Naive thymus-derived CD8-positive, alpha-beta T cell (primary cell): ENCODE data around the gene MBTPS1. TPM values are rescaled to one million over a fixed set of nuclear protein-coding genes. Genes with fewer than 3 reads are reported as not detected.

ENCODE experiments used
- ATAC-seq, 2 donors: fragments of 150-1000 bp; cut with Tn5 transposase in 1 of 2; sonication (Bioruptor Pico), chemical (Tn5 transposase) in 1 of 2; 1 replicate in 1 of 2; 2 replicates in 1 of 2; pipeline ENCODE4 v1.10.0; 2021; ENCODE audit warnings: mild to moderate bottlenecking in 2 of 2, moderate library complexity in 2 of 2
- POLR2A ChIA-PET: fragments of 350-600 bp; sonication (Branson Sonifier 250); formaldehyde crosslinking; loops from one replicate; lab custom pipeline; 2021; ENCODE audit warnings: antibody characterized with exemption; lab: Charles Lee
- DNase-seq, 10 donors: peaks; one replicate each; pipeline versions ENCODE4 v3.0.0 to v3.0.0-alpha.2; 2020 to 2022
- H3K27ac Mint-ChIP-seq, 10 donors: one replicate each; pipeline ENCODE4 v1.8.0; 2020 to 2022; ENCODE audit warnings: mild to moderate bottlenecking in 10 of 10, mixed read lengths in 10 of 10, moderate library complexity in 4 of 10, inconsistent platforms in 1 of 10
- H3K27me3 Mint-ChIP-seq, 5 donors: one replicate each; pipeline ENCODE4 v1.8.0; 2021 to 2022; ENCODE audit warnings: mixed read lengths in 5 of 5
- H3K36me3 Mint-ChIP-seq, 3 donors: one replicate each; pipeline ENCODE4 v1.8.0; 2020 to 2022; ENCODE audit warnings: mixed read lengths in 3 of 3, mild to moderate bottlenecking in 2 of 3, inconsistent platforms in 1 of 3
- H3K4me1 Mint-ChIP-seq, 4 donors: one replicate each; pipeline ENCODE4 v1.8.0; 2021 to 2022; ENCODE audit warnings: mixed read lengths in 4 of 4
- H3K4me3 Mint-ChIP-seq, 10 donors: one replicate each; pipeline ENCODE4 v1.8.0; 2020 to 2022; ENCODE audit warnings: mild to moderate bottlenecking in 10 of 10, mixed read lengths in 10 of 10, moderate library complexity in 6 of 10, inconsistent platforms in 1 of 10
- H3K9me3 Mint-ChIP-seq, 9 donors: one replicate each; pipeline ENCODE4 v1.8.0; 2020 to 2022; ENCODE audit warnings: mixed read lengths in 9 of 9, mild to moderate bottlenecking in 3 of 9, inconsistent platforms in 1 of 9, moderate library complexity in 1 of 9
- polyA plus RNA-seq, 3 donors: library from polyadenylated mRNA; unstranded; fragments of 300-500 nt; fragmentation: Illumina TruSeq; gene quantifications; one replicate each; pipeline ENCODE4 v1.2.3, GENCODE V29; 2021
- total RNA-seq, 8 experiments: library from RNA in 2 of 8; stranded (reverse) in 2 of 8; gene quantifications; one replicate each; pipeline ENCODE4 v1.2.3 and lab custom pipeline; 2021 to 2026

Gene MBTPS1
- total and polyA plus RNA-seq, 5 experiments from 2014 or later, result 50.9 to 150 (median 71.4) TPM

DNA sequence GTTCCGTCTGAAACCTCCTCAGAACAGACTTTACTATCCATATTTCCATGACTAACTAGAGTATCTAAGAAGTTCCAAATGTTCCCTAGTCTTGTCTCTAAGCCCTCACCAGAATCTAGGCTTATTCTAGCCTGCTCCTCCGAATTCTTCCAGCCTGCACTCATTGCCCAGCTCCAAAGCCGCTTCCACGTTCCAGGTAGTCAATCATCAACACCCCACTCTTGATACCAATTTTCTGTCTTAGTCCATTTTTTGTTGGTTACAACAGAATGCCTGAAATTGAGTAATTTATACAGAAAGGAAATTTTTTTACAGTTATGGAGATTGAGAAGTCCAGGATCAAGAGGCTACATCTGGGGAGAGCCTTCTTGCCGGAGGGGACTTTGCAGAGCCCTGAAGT lies 95.3 kb downstream of the MBTPS1 start:
- no peak for DNase-seq
- Mint-ChIP-seq H3K4me3 (no peak overlapping the region), H3K4me1 (no peaks in the 10 kb centered on the region), H3K36me3 (peaks cover 0 to 14% (median 0%) of the 10 kb centered on the region in 3 donors), H3K9me3 (peaks cover 5 to 41% (median 13%) of the 10 kb centered on the region in 9 donors), H3K27me3 (peaks cover 2 to 34% (median 21%) of the 10 kb centered on the region in 5 donors), H3K27ac (no peak overlapping the region)
- ATAC-seq, result no peak
- POLR2A ChIA-PET, result no interaction called here

DNA sequence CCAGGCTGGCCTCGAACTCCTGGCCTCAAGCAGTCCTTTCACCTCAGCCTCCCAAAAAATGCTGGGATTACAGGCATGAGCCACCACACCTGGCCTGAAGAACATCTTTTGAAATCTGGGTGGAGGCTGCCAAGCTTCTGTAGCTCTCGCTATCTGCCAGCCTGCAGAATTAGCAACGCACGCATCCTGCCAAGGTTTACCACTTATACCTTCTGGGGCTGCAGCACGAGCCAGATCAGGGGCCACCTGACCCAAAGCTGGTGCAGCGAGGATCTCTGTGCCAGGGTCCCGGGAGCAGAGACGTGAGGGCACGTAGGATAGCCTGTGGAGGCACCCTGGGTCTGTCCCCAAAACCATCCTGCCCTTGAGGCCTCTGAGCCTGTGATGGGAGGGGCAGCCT lies 96.4 kb downstream of the MBTPS1 start:
- DNase-seq (no peak), ATAC-seq (no peak)
- POLR2A ChIA-PET, result no interaction called here
- Mint-ChIP-seq H3K36me3 (peaks cover 0 to 14% (median 0%) of the 10 kb centered on the region in 3 donors), H3K4me3 (no peak overlapping the region), H3K27me3 (peaks cover 2 to 30% (median 13%) of the 10 kb centered on the region in 5 donors), H3K9me3 (peaks cover 5 to 41% (median 13%) of the 10 kb centered on the region in 9 donors), H3K27ac (no peak overlapping the region), H3K4me1 (no peaks in the 10 kb centered on the region)

DNA sequence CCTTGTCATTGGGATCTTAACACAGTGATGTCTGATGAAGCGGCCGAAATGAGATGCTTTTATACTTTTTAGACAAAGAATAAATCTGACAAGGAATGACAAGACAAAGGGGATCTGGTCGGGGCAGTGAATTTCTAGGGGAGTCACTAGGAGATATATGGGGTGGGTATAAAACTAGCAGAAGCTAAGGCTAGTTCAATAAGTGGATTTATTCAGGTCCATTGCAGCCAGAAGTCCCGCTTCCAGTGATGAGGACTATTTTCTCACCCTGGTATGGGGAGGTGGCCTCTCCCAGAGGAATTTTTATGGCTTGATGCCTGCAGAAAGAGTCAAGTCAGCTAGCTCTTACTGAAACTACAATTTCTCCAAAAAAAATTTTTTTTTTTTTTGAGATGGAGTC lies 98.0 kb downstream of the MBTPS1 start:
- POLR2A ChIA-PET, result no interaction called here
- Mint-ChIP-seq H3K27ac (no peak overlapping the region), H3K9me3 (peaks cover 5 to 41% (median 13%) of the 10 kb centered on the region in 9 donors), H3K27me3 (peaks cover 2 to 30% (median 10%) of the 10 kb centered on the region in 5 donors), H3K36me3 (peaks cover 0 to 14% (median 0%) of the 10 kb centered on the region in 3 donors), H3K4me1 (peaks cover 7 to 12% (median 9%) of the 10 kb centered on the region in 4 donors), H3K4me3 (no peak overlapping the region)
- DNase-seq, result no peak
- no peak for ATAC-seq

GRCh38 chr16:84016477-84016876 lies 100.3 kb downstream of the MBTPS1 start:
- H3K27me3 Mint-ChIP-seq, result peaks cover 0 to 13% (median 4%) of the 10 kb centered on the region in 5 donors
- peaks cover 0 to 9% (median 0%) of the 10 kb centered on the region in 3 donors for H3K36me3 Mint-ChIP-seq
- peaks cover 7 to 12% (median 9%) of the 10 kb centered on the region in 4 donors for H3K4me1 Mint-ChIP-seq
- DNase-seq, result no peak
- no peak for ATAC-seq
- H3K4me3 Mint-ChIP-seq, result no peak overlapping the region
- no peak overlapping the region for H3K27ac Mint-ChIP-seq
- peaks cover 3 to 31% (median 8%) of the 10 kb centered on the region in 9 donors for H3K9me3 Mint-ChIP-seq
- POLR2A ChIA-PET, result no interaction called here

- DNase-seq, result no peak
Observed at GRCh38 chr16:84015399-84015798, 101.3 kb downstream of the MBTPS1 start.

GRCh38 chr16:84014570-84015327 lies 102.0 kb downstream of the MBTPS1 start:
- DNase-seq (no peak), ATAC-seq (no peak)
- H3K9me3 Mint-ChIP-seq, result peaks cover 0 to 13% (median 4%) of the 10 kb centered on the region in 9 donors
- H3K27me3 Mint-ChIP-seq, result peaks cover 0 to 8% (median 2%) of the 10 kb centered on the region in 5 donors
- peak overlapping the region in 1 of 10 donors; percentile 57 for H3K27ac Mint-ChIP-seq
- peaks cover 0 to 6% (median 0%) of the 10 kb centered on the region in 3 donors for H3K36me3 Mint-ChIP-seq
- H3K4me1 Mint-ChIP-seq, result peaks cover 7 to 12% (median 9%) of the 10 kb centered on the region in 4 donors
- H3K4me3 Mint-ChIP-seq, result peak overlapping the region in 3 of 10 donors; percentile 31 to 46 (median 43)
- POLR2A ChIA-PET, result no interaction called here

More at GRCh38 chr16:84015399-84015798, 101.3 kb downstream of the MBTPS1 start:
- Mint-ChIP-seq H3K9me3 (peaks cover 0 to 20% (median 4%) of the 10 kb centered on the region in 9 donors), H3K4me1 (peaks cover 7 to 12% (median 9%) of the 10 kb centered on the region in 4 donors), H3K4me3 (no peak overlapping the region), H3K36me3 (peaks cover 0 to 6% (median 0%) of the 10 kb centered on the region in 3 donors), H3K27ac (peak overlapping the region in 1 of 10 donors; percentile 20), H3K27me3 (peaks cover 0 to 10% (median 2%) of the 10 kb centered on the region in 5 donors)
- POLR2A ChIA-PET, result no interaction called here
- no peak for ATAC-seq

DNA sequence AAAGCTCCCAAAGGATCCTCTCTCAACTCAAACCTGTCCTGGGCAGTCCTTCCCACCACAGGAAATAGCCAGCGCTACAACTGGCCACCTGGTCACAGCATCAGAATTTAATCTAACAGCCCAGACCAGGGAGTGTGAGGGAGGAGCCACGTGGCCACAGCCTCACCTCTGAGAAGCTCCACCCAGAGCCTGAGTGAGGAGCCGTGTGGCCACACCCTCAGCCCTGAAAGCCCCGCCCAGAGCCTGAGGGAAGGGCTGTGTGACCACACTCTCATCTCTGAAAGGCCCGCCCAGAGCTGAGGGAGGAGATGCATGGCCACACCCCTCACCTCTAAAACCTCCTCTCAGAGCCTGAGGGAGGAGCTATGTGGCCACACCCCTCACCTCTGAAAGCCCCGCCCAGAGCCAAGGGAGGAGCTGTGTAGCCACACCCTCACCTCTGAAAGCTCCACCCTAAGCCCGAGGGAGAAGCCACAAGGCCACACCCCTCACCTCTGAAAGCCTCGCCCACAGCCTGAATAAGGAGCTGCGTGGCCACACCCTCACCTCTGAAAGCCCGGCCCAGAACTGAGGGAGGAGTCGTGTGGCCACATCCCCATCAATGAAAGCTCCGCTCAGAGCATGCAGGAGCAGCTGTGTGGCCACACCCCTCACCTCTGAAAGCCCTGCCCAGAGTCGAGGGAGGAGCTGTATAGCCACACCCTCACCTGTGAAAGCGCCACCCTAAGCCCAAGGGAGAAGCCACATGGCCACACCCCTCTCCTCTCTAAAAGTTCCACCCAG lies 102.8 kb downstream of the MBTPS1 start:
- Mint-ChIP-seq H3K9me3 (peaks cover 0 to 8% (median 3%) of the 10 kb centered on the region in 9 donors), H3K36me3 (no peaks in the 10 kb centered on the region), H3K4me1 (peaks cover 7 to 12% (median 9%) of the 10 kb centered on the region in 4 donors), H3K27me3 (peaks cover 0 to 3% (median 0%) of the 10 kb centered on the region in 5 donors), H3K4me3 (peak overlapping the region in 4 of 10 donors; percentile 10 to 46 (median 37)), H3K27ac (peak overlapping the region in 2 of 10 donors; percentile 13 to 57)
- POLR2A ChIA-PET, result no interaction called here
- ATAC-seq (peak; percentile 76 to 80), DNase-seq (peak in 9 of 10 donors; percentile 7 to 60 (median 33))

DNA sequence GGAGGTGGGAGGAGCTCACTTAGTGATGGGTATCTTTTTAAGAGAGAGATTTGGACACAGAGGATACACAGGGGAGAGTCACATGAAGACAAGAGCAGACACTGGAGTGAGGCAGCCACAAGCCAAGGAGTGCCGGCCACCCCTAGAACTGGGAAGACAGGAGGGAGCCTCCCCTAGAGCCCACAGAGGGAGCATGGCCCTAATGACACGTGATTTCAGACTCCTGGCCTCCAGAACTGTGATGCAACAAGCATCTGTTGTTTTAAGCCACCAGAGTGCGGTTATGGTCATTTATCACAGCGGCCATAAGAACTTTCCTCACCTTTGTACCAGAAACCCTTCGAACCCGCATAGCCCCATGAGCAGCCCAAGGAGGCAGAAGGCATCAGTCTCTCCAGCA lies 107.5 kb downstream of the MBTPS1 start:
- Mint-ChIP-seq H3K9me3 (no peaks in the 10 kb centered on the region), H3K27ac (peak overlapping the region in 1 of 10 donors; percentile 5), H3K36me3 (no peaks in the 10 kb centered on the region), H3K4me3 (no peak overlapping the region), H3K4me1 (peaks cover 2 to 5% (median 3%) of the 10 kb centered on the region in 4 donors), H3K27me3 (peaks cover 0 to 4% (median 2%) of the 10 kb centered on the region in 5 donors)
- DNase-seq (no peak), ATAC-seq (no peak)
- POLR2A ChIA-PET, result no interaction called here

DNA sequence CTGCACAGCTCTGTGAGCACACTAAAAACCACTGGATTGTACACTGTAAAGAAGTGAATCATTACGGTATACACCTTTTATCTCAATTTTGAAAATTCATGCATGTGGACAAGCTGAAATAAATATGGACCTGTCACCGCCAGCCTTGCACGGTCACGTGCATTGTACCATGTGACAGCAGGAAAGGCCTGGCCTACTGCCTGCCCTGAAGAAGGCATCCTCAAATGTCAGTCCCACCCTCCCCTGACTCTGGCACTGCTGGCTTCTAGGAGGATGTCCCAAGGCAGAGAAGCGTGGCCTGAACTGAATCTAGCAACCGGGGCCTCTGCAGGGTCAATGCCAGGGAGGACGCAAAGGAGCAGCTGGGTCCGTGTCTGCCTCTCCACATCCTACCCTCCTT lies 108.8 kb downstream of the MBTPS1 start:
- Mint-ChIP-seq H3K27me3 (peaks cover 0 to 5% (median 2%) of the 10 kb centered on the region in 5 donors), H3K27ac (no peak overlapping the region), H3K4me1 (no peaks in the 10 kb centered on the region), H3K9me3 (no peaks in the 10 kb centered on the region), H3K4me3 (no peak overlapping the region), H3K36me3 (no peaks in the 10 kb centered on the region)
- peak in 1 of 10 donors; percentile 38 for DNase-seq
- no peak for ATAC-seq
- POLR2A ChIA-PET, result no interaction called here

DNA sequence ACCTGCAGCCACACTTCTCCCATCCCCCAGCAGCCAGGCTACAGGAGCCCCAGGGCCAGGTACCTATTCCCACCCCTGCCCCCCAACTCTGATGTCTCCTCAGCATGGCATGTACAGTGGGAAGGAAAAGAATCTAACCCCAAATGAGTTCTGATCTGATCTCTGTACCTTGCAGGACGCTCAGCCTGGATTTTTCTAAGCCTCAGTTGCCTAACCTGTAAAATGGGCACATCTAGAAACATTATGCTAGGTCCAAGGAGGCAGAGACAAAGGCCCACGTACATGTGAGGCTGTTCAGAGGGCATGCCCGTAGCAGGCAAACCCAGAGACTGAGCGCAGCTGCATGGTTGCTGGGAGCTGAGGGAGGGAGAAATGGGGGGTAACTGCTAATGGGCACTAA lies 109.2 kb downstream of the MBTPS1 start:
- Mint-ChIP-seq H3K27me3 (peaks cover 0 to 8% (median 2%) of the 10 kb centered on the region in 5 donors), H3K9me3 (no peaks in the 10 kb centered on the region), H3K27ac (no peak overlapping the region), H3K4me3 (no peak overlapping the region), H3K4me1 (no peaks in the 10 kb centered on the region), H3K36me3 (no peaks in the 10 kb centered on the region)
- POLR2A ChIA-PET, result no interaction called here
- DNase-seq (peak in 1 of 10 donors; percentile 35), ATAC-seq (no peak)

- Mint-ChIP-seq H3K9me3 (no peaks in the 10 kb centered on the region), H3K27ac (no peak overlapping the region), H3K27me3 (peaks cover 2 to 16% (median 10%) of the 10 kb centered on the region in 5 donors), H3K4me1 (no peaks in the 10 kb centered on the region), H3K36me3 (no peaks in the 10 kb centered on the region), H3K4me3 (no peak overlapping the region)
- DNase-seq (peak in 1 of 10 donors; percentile 55), ATAC-seq (no peak)
- POLR2A ChIA-PET, result no interaction called here
Observed at GRCh38 chr16:84005391-84005790, 111.4 kb downstream of the MBTPS1 start.

GRCh38 chr16:84004442-84004841 lies 112.3 kb downstream of the MBTPS1 start:
- ATAC-seq, result no peak
- H3K27me3 Mint-ChIP-seq, result peaks cover 2 to 19% (median 10%) of the 10 kb centered on the region in 5 donors
- peak in 1 of 10 donors; percentile 4 for DNase-seq
- no peaks in the 10 kb centered on the region for H3K9me3 Mint-ChIP-seq
- H3K4me1 Mint-ChIP-seq, result no peaks in the 10 kb centered on the region
- no peaks in the 10 kb centered on the region for H3K36me3 Mint-ChIP-seq
- H3K4me3 Mint-ChIP-seq, result no peak overlapping the region
- POLR2A ChIA-PET, result no interaction called here
- no peak overlapping the region for H3K27ac Mint-ChIP-seq
